H1 (cell line): ENCODE results near the gene PIP4K2C. TPM values are rescaled to one million over a fixed set of nuclear protein-coding genes. Genes with fewer than 3 reads are reported as not detected.

ENCODE experiments used
- CTCF ChIA-PET: fragments of 300-600 bp; sonication (Branson Sonifier 250); formaldehyde crosslinking; loops from one replicate; lab custom pipeline; 2021; ENCODE audit not compliant: partially characterized antibody; lab: Charles Lee
- POLR2A ChIA-PET: fragments of 300-600 bp; sonication (Branson Sonifier 250); formaldehyde crosslinking; loops from one replicate; lab custom pipeline; 2021; ENCODE audit warnings: inconsistent platforms; ENCODE audit not compliant: partially characterized antibody; lab: Charles Lee
- DNase-seq, 2 experiments: peaks; one replicate each; pipeline versions ENCODE4 v3.0.0 to v3.0.0-alpha.2; 2010 to 2022; ENCODE audit warnings: low spot score in 2 of 2, low read depth in 1 of 2, mixed read lengths in 1 of 2
- FAIRE-seq: peaks from 2 replicates; lab custom pipeline; 2011; peaks lifted over from hg19 to GRCh38; lab: Jason Lieb, UNC
- H2AFZ ChIP-seq: 2 replicates; pipeline ENCODE4 v1.8.1; 2012; ENCODE audit warnings: low read length, inconsistent platforms
- H2AK5ac ChIP-seq: 2 replicates; pipeline ENCODE4 v1.6.1; 2013; ENCODE audit warnings: low read depth, low read length
- H2BK120ac ChIP-seq: replicated peaks from 2 replicates; pipeline ENCODE3; 2013; ENCODE audit warnings: low read depth, low read length, inconsistent platforms
- H2BK12ac ChIP-seq: 2 replicates; pipeline ENCODE4 v1.6.1; 2013; ENCODE audit warnings: low read depth, low read length
- H2BK15ac ChIP-seq: 2 replicates; pipeline ENCODE4 v1.6.1; 2013; ENCODE audit warnings: low read length
- H2BK20ac ChIP-seq: 2 replicates; pipeline ENCODE4 v1.6.1; 2013; ENCODE audit warnings: low read length
- H2BK5ac ChIP-seq: 2 replicates; pipeline ENCODE4 v1.6.1; 2013; ENCODE audit warnings: low read depth, low read length
- H3K14ac ChIP-seq: 2 replicates; pipeline ENCODE4 v1.6.1; 2013; ENCODE audit warnings: inconsistent platforms; ENCODE audit not compliant: insufficient read length
- H3K18ac ChIP-seq: 2 replicates; pipeline ENCODE4 v1.6.1; 2013; ENCODE audit warnings: low read length; ENCODE audit errors: extremely low read depth
- H3K23ac ChIP-seq: 2 replicates; pipeline ENCODE4 v1.6.1; 2013; ENCODE audit warnings: inconsistent platforms; ENCODE audit not compliant: insufficient read length
- H3K23me2 ChIP-seq: 2 replicates; pipeline ENCODE4 v1.6.1; 2013; ENCODE audit warnings: low read depth, low read length
- H3K27ac ChIP-seq: 2 replicates; pipeline ENCODE4 v1.6.1; 2011; ENCODE audit warnings: low read depth, low read length, inconsistent platforms
- H3K27me3 ChIP-seq, 4 experiments: replicated peaks in 1 of 4; 1 replicate in 1 of 4; 2 replicates in 3 of 4; pipeline versions ENCODE4 v1.6.1 to v1.8.1; 2011 to 2013; ENCODE audit warnings: low read length in 3 of 4, mild to moderate bottlenecking in 3 of 4, inconsistent platforms in 2 of 4, mixed read lengths in 2 of 4, moderate library complexity in 1 of 4; ENCODE audit not compliant: control insufficient read depth in 3 of 4, insufficient read depth in 3 of 4; ENCODE audit errors: extremely low read depth in 1 of 4
- H3K36me3 ChIP-seq, 4 experiments: 2 replicates each; pipeline versions ENCODE4 v1.6.1 to v1.8.1; 2011 to 2013; ENCODE audit warnings: mild to moderate bottlenecking in 4 of 4, low read length in 3 of 4, moderate library complexity in 2 of 4, control low read depth in 1 of 4, inconsistent platforms in 1 of 4; ENCODE audit not compliant: insufficient read depth in 4 of 4, control insufficient read depth in 2 of 4
- H3K4ac ChIP-seq: replicated peaks from 2 replicates; pipeline ENCODE3; 2013; ENCODE audit warnings: low read length, low read depth, mixed read lengths, inconsistent platforms; ENCODE audit not compliant: insufficient read length
- H3K4me1 ChIP-seq, 4 experiments: replicated peaks in 1 of 4; 1 replicate in 1 of 4; 2 replicates in 3 of 4; pipeline versions ENCODE4 v1.6.1 to v1.8.1; 2011 to 2013; ENCODE audit warnings: low read length in 3 of 4, inconsistent platforms in 2 of 4, mixed read lengths in 1 of 4; ENCODE audit not compliant: insufficient read depth in 4 of 4, control insufficient read depth in 3 of 4
- H3K4me2 ChIP-seq, 2 experiments: 2 replicates each; pipeline versions ENCODE4 v1.6.1 to v1.8.1; 2011 to 2013; ENCODE audit warnings: low read depth in 2 of 2, low read length in 2 of 2, control low read depth in 1 of 2, inconsistent platforms in 1 of 2, mild to moderate bottlenecking in 1 of 2; ENCODE audit not compliant: insufficient read depth in 1 of 2
- H3K4me3 ChIP-seq, 4 experiments: fragments of 200-600, 300-600 bp in 1 of 4; sonication (generic), shearing (Covaris generic), sonication (Bioruptor Twin) in 1 of 4; 2 replicates each; pipeline versions ENCODE4 v1.5.1 to v1.8.1; 2011 to 2016; ENCODE audit warnings: low read length in 4 of 4, low read depth in 3 of 4, control low read depth in 2 of 4, inconsistent platforms in 2 of 4, mild to moderate bottlenecking in 2 of 4, mixed read lengths in 1 of 4, moderate library complexity in 1 of 4; ENCODE audit not compliant: insufficient read depth in 2 of 4; ENCODE audit errors: extremely low read depth in 1 of 4
- H3K56ac ChIP-seq: replicated peaks from 2 replicates; pipeline ENCODE3; 2013; ENCODE audit warnings: low read depth, mild to moderate bottlenecking, mixed read lengths, low read length, inconsistent platforms; ENCODE audit not compliant: insufficient read length
- H3K79me1 ChIP-seq: 2 replicates; pipeline ENCODE4 v1.6.1; 2013; ENCODE audit warnings: low read depth, low read length, control low read depth
- H3K79me2 ChIP-seq, 2 experiments: 2 replicates each; pipeline versions ENCODE4 v1.6.1 to v1.8.1; 2012 to 2013; ENCODE audit warnings: low read length in 2 of 2, mild to moderate bottlenecking in 2 of 2, inconsistent platforms in 1 of 2; ENCODE audit not compliant: insufficient read depth in 2 of 2, control insufficient read depth in 1 of 2
- H3K9ac ChIP-seq, 4 experiments: replicated peaks in 1 of 4; 1 replicate in 1 of 4; 2 replicates in 3 of 4; pipeline versions ENCODE4 v1.6.1 to v1.8.1; 2011 to 2013; ENCODE audit warnings: low read depth in 3 of 4, low read length in 3 of 4, control low read depth in 2 of 4, mild to moderate bottlenecking in 2 of 4, moderate library complexity in 2 of 4, inconsistent platforms in 1 of 4; ENCODE audit errors: extremely low read depth in 1 of 4
- H3K9me3 ChIP-seq, 2 experiments: 2 replicates each; pipeline versions ENCODE4 v1.6.1 to v1.8.1; 2012 to 2013; ENCODE audit warnings: mild to moderate bottlenecking in 2 of 2, moderate library complexity in 2 of 2, control low read depth in 1 of 2, inconsistent platforms in 1 of 2, low read depth in 1 of 2, low read length in 1 of 2, mixed read lengths in 1 of 2; ENCODE audit not compliant: insufficient read depth in 2 of 2
- H4K20me1 ChIP-seq, 2 experiments: replicated peaks in 1 of 2; 2 replicates each; pipeline versions ENCODE3 to v1.8.1; 2011 to 2013; ENCODE audit warnings: inconsistent platforms in 2 of 2, low read length in 2 of 2, mild to moderate bottlenecking in 1 of 2; ENCODE audit not compliant: insufficient read depth in 2 of 2, control insufficient read depth in 1 of 2
- H4K5ac ChIP-seq: 2 replicates; pipeline ENCODE4 v1.6.1; 2013; ENCODE audit warnings: low read length, low read depth, mixed read lengths, inconsistent platforms; ENCODE audit not compliant: insufficient read length
- H4K8ac ChIP-seq: 2 replicates; pipeline ENCODE4 v1.8.0; 2013; ENCODE audit warnings: mild to moderate bottlenecking, moderate library complexity, low read length, inconsistent platforms; ENCODE audit not compliant: insufficient read depth; ENCODE audit errors: extremely low read depth
- H4K91ac ChIP-seq: replicated peaks from 2 replicates; pipeline ENCODE3; 2013; ENCODE audit warnings: low read length, mixed read lengths, inconsistent platforms; ENCODE audit not compliant: insufficient read length
- RBBP5 ChIP-seq: IDR thresholded peaks from 2 replicates; pipeline ENCODE4 v1.7.1; 2012; ENCODE audit warnings: low read depth, mild to moderate bottlenecking, inconsistent platforms, low read length, moderate library complexity, borderline replicate concordance
- RFX5 ChIP-seq: IDR thresholded peaks from 2 replicates; pipeline ENCODE4 v1.6.1; 2011; ENCODE audit warnings: low read depth, low read length, improper control_type of control experiment, borderline replicate concordance
- RNF2 ChIP-seq: fragments of 200-900, 300-1000 bp; sonication (generic); IDR thresholded peaks from 2 replicates; pipeline ENCODE4 v1.7.1; 2016; ENCODE audit warnings: borderline replicate concordance, low read depth, mild to moderate bottlenecking, antibody characterized with exemption, low read length; ENCODE audit not compliant: poor library complexity, severe bottlenecking; ENCODE audit errors: missing control alignments
- RXRA ChIP-seq: IDR thresholded peaks from 2 replicates; pipeline ENCODE4 v1.6.1; 2011; ENCODE audit warnings: low read depth, mild to moderate bottlenecking, low read length, moderate library complexity; ENCODE audit not compliant: insufficient read depth
- SP2 ChIP-seq: IDR thresholded peaks from 2 replicates; pipeline ENCODE4 v1.6.1; 2012; ENCODE audit warnings: mild to moderate bottlenecking, low read length, inconsistent platforms
- WGBS, 2 experiments: shearing (Covaris generic) in 1 of 2; methylation state at CpG; one replicate each; pipeline versions ENCODE4 v1.1.6 to v1.1.7; 2013 to 2015; ENCODE audit warnings: low lambda C conversion rate in 2 of 2, mixed read lengths in 2 of 2, inconsistent platforms in 1 of 2, low coverage in 1 of 2, missing lambda C conversion rate in 1 of 2; ENCODE audit not compliant: insufficient replicate concordance in 2 of 2, insufficient coverage in 1 of 2, insufficient read length in 1 of 2; ENCODE audit errors: extremely low coverage in 1 of 2, missing lambda C conversion rate in 1 of 2; 5-methylcytosine and 5-hydroxymethylcytosine counted together
- polyA plus RNA-seq, 7 experiments: library from polyadenylated mRNA; depleted of rRNA in 3 of 7; stranded (reverse) in 5 of 7; unstranded in 2 of 7; fragments of >200 nt in 5 of 7; fragments of 200-250 nt in 2 of 7; gene quantifications; 1 replicate in 5 of 7; 2 replicates in 1 of 7; 4 replicates in 1 of 7; pipeline versions ENCODE4 v1.2.1 to v1.2.3, GENCODE V29; 2011 to 2013; ENCODE audit warnings: missing spikeins in 2 of 7, mixed read lengths in 2 of 7
- total RNA-seq: library from RNA; stranded (reverse); fragmentation: NEBNext Ultra II Directional; extraction: Animal tissue kit (Norgen Biotek cat#: 25700); gene quantifications from 2 replicates; pipeline ENCODE4 v1.2.1, GENCODE V29; 2021

Gene PIP4K2C
- total and polyA plus RNA-seq, 2 of the 8 experiments (the other 6 are each of a cell fraction or from before 2014, with no cell fraction given): 25.0 to 27.1 TPM

- H4K5ac ChIP-seq: no peak overlapping the region
- FAIRE-seq: no peak
- H3K36me3 ChIP-seq: peaks cover 0 to 8% (median 3%) of the 10 kb centered on the region in 4 experiments; a peak in 2 of 8 replicates
- H3K4me3 ChIP-seq: peak overlapping the region in 1 of 4 experiments; percentile 95; a peak in 2 of 8 replicates
- H2BK5ac ChIP-seq: no peak overlapping the region
- H3K56ac ChIP-seq: no peak overlapping the region
- peaks cover 5 to 20% of the 10 kb centered on the region in 2 experiments; a peak in 3 of 4 replicates for H3K79me2 ChIP-seq
- no peak overlapping the region for H2BK120ac ChIP-seq
- no peak overlapping the region for H2BK15ac ChIP-seq
- H3K27me3 ChIP-seq: no peaks in the 10 kb centered on the region
- DNase-seq: no peak
- peaks cover 2 to 7% (median 3%) of the 10 kb centered on the region in 4 experiments; a peak in 6 of 7 replicates for H3K4me1 ChIP-seq
- no peak overlapping the region for H2AK5ac ChIP-seq
- no peak overlapping the region for H3K14ac ChIP-seq
- H3K18ac ChIP-seq: no peak overlapping the region
- no peak overlapping the region for H4K8ac ChIP-seq
- no peak overlapping the region for H2AFZ ChIP-seq
- H3K23ac ChIP-seq: no peak overlapping the region
- POLR2A ChIA-PET: interaction anchor here (1.2 to 6.2 kb wide), 8 partner anchors 8 to 152 kb away, joined by 3 to 60 read pairs (median 5); partner anchors contain the start of genes ARHGEF25, DTX3 and TSPAN31
- no peak overlapping the region for H2BK20ac ChIP-seq
- no peak overlapping the region for H3K27ac ChIP-seq
- H3K23me2 ChIP-seq: peaks cover 15% of the 10 kb centered on the region; the same call in 1 of the 2 replicates
- WGBS, 2 experiments: 88% methylated on average over 2 of the region's 2 CpGs; no CpG with 5 or more reads in 1 of the 2 experiments
- no peak overlapping the region for H3K4ac ChIP-seq
- CTCF ChIA-PET: interaction anchor here (0.8 to 6.1 kb wide), 14 partner anchors 10 to 149 kb away, joined by 3 to 40 read pairs (median 5); partner anchors contain the start of genes DTX3 and OS9
- no peak overlapping the region for H3K9ac ChIP-seq
- no peak overlapping the region for H4K91ac ChIP-seq
- 0 out of 2 replicates have a peak, but pooled peaks cover 3% of the 10 kb centered on the region for H3K79me1 ChIP-seq
- peak overlapping the region in 1 of 2 experiments; percentile 83; a peak in 1 of 4 replicates for H3K4me2 ChIP-seq
- H3K9me3 ChIP-seq: no peaks in the 10 kb centered on the region
- no peak for TF ChIP-seq RFX5
- no peak for TF ChIP-seq RBBP5
- no peak for TF ChIP-seq RNF2
- no peak for TF ChIP-seq SP2
- no peak for TF ChIP-seq RXRA
- H2BK12ac ChIP-seq: no peak overlapping the region
- peaks cover 2 to 4% of the 10 kb centered on the region in 2 experiments for H4K20me1 ChIP-seq
Observed at GRCh38 chr12:57592551-57593165, 1.7 kb downstream of the PIP4K2C start.
